Amniotic epithelial cell (primary cell): Measurements from ENCODE around the gene OR52I1.

Source experiments
- DNase-seq: peaks from one replicate; pipeline ENCODE4 v3.0.0-alpha.2; 2010; ENCODE audit warnings: low read depth

OR52I1 gene

GRCh38 chr11:4593739-4594138 lies at the start of gene OR52I1:
TSS of gene OR52I1 (plus strand) at chr11:4594039. CDS start at chr11:4594039, 0 bp downstream.
- DNase-seq, result no peak

GRCh38 chr11:4544891-4545290 lies 48.9 kb upstream of the OR52I1 start, which contains the start of gene OR52M1:
TSS of gene OR52M1 (plus strand) at chr11:4545191. CDS start at chr11:4545191, 0 bp downstream.
- no peak for DNase-seq

- no peak for DNase-seq
Measured at GRCh38 chr11:4546878-4547277, 47.0 kb upstream of the OR52I1 start.

- no peak for DNase-seq
Measured at GRCh38 chr11:4547416-4547815, 46.4 kb upstream of the OR52I1 start.

GRCh38 chr11:4551346-4551979 lies 42.4 kb upstream of the OR52I1 start:
- DNase-seq, result no peak

- no peak for DNase-seq
Measured at GRCh38 chr11:4559527-4560440, 34.1 kb upstream of the OR52I1 start.

- DNase-seq, result no peak
Measured at GRCh38 chr11:4560467-4560866, 33.4 kb upstream of the OR52I1 start.

GRCh38 chr11:4565371-4565770 lies 28.5 kb upstream of the OR52I1 start:
- no peak for DNase-seq

- DNase-seq, result no peak
Measured at GRCh38 chr11:4569075-4569474, 24.8 kb upstream of the OR52I1 start.

GRCh38 chr11:4576880-4577279 lies 17.0 kb upstream of the OR52I1 start:
- no peak for DNase-seq

- no peak for DNase-seq
Measured at GRCh38 chr11:4577761-4578160, 16.1 kb upstream of the OR52I1 start.

- no peak for DNase-seq
Measured at GRCh38 chr11:4578624-4579023, 15.2 kb upstream of the OR52I1 start.

GRCh38 chr11:4580124-4580523 lies 13.7 kb upstream of the OR52I1 start:
- no peak for DNase-seq

GRCh38 chr11:4581443-4581842 lies 12.4 kb upstream of the OR52I1 start, which contains the start of gene OR52I2:
TSS of gene OR52I2 (plus strand) at chr11:4581743.
- DNase-seq, result no peak

GRCh38 chr11:4589017-4589416 lies 4.8 kb upstream of the OR52I1 start:
- DNase-seq, result no peak

GRCh38 chr11:4605057-4605456 lies 11.2 kb downstream of the OR52I1 start:
- no peak for DNase-seq

GRCh38 chr11:4606231-4607015 lies 12.6 kb downstream of the OR52I1 start:
- peak; percentile 78 for DNase-seq

GRCh38 chr11:4607096-4607495 lies 13.3 kb downstream of the OR52I1 start:
- DNase-seq, result no peak

- peak; percentile 94 for DNase-seq
Measured at GRCh38 chr11:4607781-4608666, 14.2 kb downstream of the OR52I1 start, which contains the start of gene TRIM68. TSS of gene TRIM68 (minus strand) at chr11:4608231. CDS start at chr11:4605504, 2,727 bp downstream.

- peak; percentile 6 for DNase-seq
Measured at GRCh38 chr11:4610258-4610935, 16.6 kb downstream of the OR52I1 start.

- no peak for DNase-seq
Measured at GRCh38 chr11:4611986-4612385, 18.1 kb downstream of the OR52I1 start.
